Activated CD8-positive, alpha-beta T cell treated with anti-CD3 and anti-CD28 coated beads for 36 hours (primary cell): ENCODE data around the gene CLDN6. TPM values are rescaled to one million over a fixed set of nuclear protein-coding genes. Genes with fewer than 3 reads are reported as not detected.

Experiments used
- ATAC-seq: fragments of 200-7000 bp; cut with Tn5 transposase; one replicate; pipeline ENCODE4 v1.10.0; 2021; ENCODE audit warnings: mild to moderate bottlenecking, moderate library complexity
- CTCF ChIA-PET: fragments of 350-600 bp; sonication (Branson Sonifier 250); formaldehyde crosslinking; loops from one replicate; lab custom pipeline; 2021; ENCODE audit warnings: antibody characterized with exemption; lab: Charles Lee
- POLR2A ChIA-PET: fragments of 350-600 bp; sonication (Branson Sonifier 250); formaldehyde crosslinking; loops from one replicate; lab custom pipeline; 2021; ENCODE audit warnings: antibody characterized with exemption; lab: Charles Lee
- DNase-seq: peaks from one replicate; pipeline ENCODE4 v3.0.0-alpha.2; 2020
- H3K27ac Mint-ChIP-seq: one replicate; pipeline ENCODE4 v1.8.0; 2021; ENCODE audit warnings: mild to moderate bottlenecking, mixed read lengths
- H3K27me3 Mint-ChIP-seq: one replicate; pipeline ENCODE4 v1.8.0; 2021; ENCODE audit warnings: mixed read lengths
- H3K36me3 Mint-ChIP-seq: one replicate; pipeline ENCODE4 v1.8.0; 2021; ENCODE audit warnings: low read depth, mixed read lengths
- H3K4me1 Mint-ChIP-seq: one replicate; pipeline ENCODE4 v1.8.0; 2021; ENCODE audit warnings: low read depth, mixed read lengths
- H3K4me3 Mint-ChIP-seq: one replicate; pipeline ENCODE4 v1.8.0; 2021; ENCODE audit warnings: mild to moderate bottlenecking, moderate library complexity, mixed read lengths
- H3K9me3 Mint-ChIP-seq: one replicate; pipeline ENCODE4 v1.8.0; 2021; ENCODE audit warnings: mixed read lengths
- CTCF ChIP-seq: fragments of 200-600 bp; IDR thresholded peaks from one replicate; pipeline ENCODE4 v1.8.0; 2022; ENCODE audit warnings: antibody characterized with exemption, mild to moderate bottlenecking
- intact Hi-C: fragments of 100-400 bp; cut with micrococcal nuclease; formaldehyde crosslinking; loops from one replicate; pipeline ENCODE4 v1.10.0; 2022
- total RNA-seq, 2 experiments: library from RNA; stranded (reverse); gene quantifications; one replicate each; pipeline ENCODE4 v1.2.3, GENCODE V29; 2021

Gene CLDN6
- total RNA-seq, 2 experiments from 2014 or later = not detected

- H3K4me1 Mint-ChIP-seq = no peaks in the 10 kb centered on the region
- no peaks in the 10 kb centered on the region for H3K36me3 Mint-ChIP-seq
- no peak for TF ChIP-seq CTCF
- H3K4me3 Mint-ChIP-seq = no peak overlapping the region
- intact Hi-C loops = no loop called here
- no peaks in the 10 kb centered on the region for H3K27me3 Mint-ChIP-seq
- H3K27ac Mint-ChIP-seq = no peak overlapping the region
- H3K9me3 Mint-ChIP-seq = no peaks in the 10 kb centered on the region
- ATAC-seq (no peak), DNase-seq (no peak)
- ChIA-PET POLR2A (no interaction called here), CTCF (interaction anchor here (0.6 kb wide), 1 partner anchor 11 kb away, joined by 3 read pairs; no protein-coding TSS in a partner anchor)
Observed at GRCh38 chr16:2992383-2993081, 25.5 kb downstream of the CLDN6 start.

- Mint-ChIP-seq H3K27me3 (no peaks in the 10 kb centered on the region), H3K36me3 (no peaks in the 10 kb centered on the region), H3K9me3 (no peaks in the 10 kb centered on the region), H3K4me1 (no peaks in the 10 kb centered on the region), H3K27ac (no peak overlapping the region), H3K4me3 (no peak overlapping the region)
- DNase-seq (no peak), ATAC-seq (no peak)
- POLR2A ChIA-PET = no interaction called here
- intact Hi-C loops = no loop called here
- no peak for TF ChIP-seq CTCF
- CTCF ChIA-PET = interaction anchor here (0.6 kb wide), 1 partner anchor 12 kb away, joined by 3 read pairs; no protein-coding TSS in a partner anchor
Observed at GRCh38 chr16:2991566-2992261, 26.3 kb downstream of the CLDN6 start.

GRCh38 chr16:2990891-2991290, 27.1 kb downstream of the CLDN6 start:
- intact Hi-C loops = no loop called here
- POLR2A ChIA-PET = interaction anchor here (1.8 kb wide), 1 partner anchor 18 kb away, joined by 5 read pairs; no protein-coding TSS in a partner anchor
- TF ChIP-seq CTCF = no peak
- Mint-ChIP-seq H3K36me3 (no peaks in the 10 kb centered on the region), H3K27me3 (no peaks in the 10 kb centered on the region), H3K9me3 (no peaks in the 10 kb centered on the region), H3K4me1 (no peaks in the 10 kb centered on the region), H3K4me3 (no peak overlapping the region), H3K27ac (no peak overlapping the region)
- DNase-seq (no peak), ATAC-seq (no peak)
- CTCF ChIA-PET = no interaction called here

GRCh38 chr16:2988590-2989099, 29.3 kb downstream of the CLDN6 start:
- H3K4me1 Mint-ChIP-seq = peaks cover 2% of the 10 kb centered on the region
- no peak for TF ChIP-seq CTCF
- no peak for DNase-seq
- no peaks in the 10 kb centered on the region for H3K36me3 Mint-ChIP-seq
- no peaks in the 10 kb centered on the region for H3K27me3 Mint-ChIP-seq
- no peaks in the 10 kb centered on the region for H3K9me3 Mint-ChIP-seq
- H3K4me3 Mint-ChIP-seq = no peak overlapping the region
- no peak overlapping the region for H3K27ac Mint-ChIP-seq
- intact Hi-C loops = no loop called here
- ChIA-PET POLR2A (interaction anchor here (1.3 kb wide), 1 partner anchor 10 kb away, joined by 3 read pairs; no protein-coding TSS in a partner anchor), CTCF (interaction anchor here (1.0 to 1.2 kb wide), 2 partner anchors 19 to 70 kb away, joined by 3 read pairs; no protein-coding TSS in a partner anchor)
- ATAC-seq = no peak
